Measurements from ENCODE around the gene SLC16A3. TPM values are rescaled to one million over a fixed set of nuclear protein-coding genes. Genes with fewer than 3 reads are reported as not detected.

Gene SLC16A3
- total RNA-seq, 6 experiments from 2014 or later, result 4.1 to 34.0 (median 7.3) TPM

- Histone ChIP-seq H3K4me1 (peaks cover 0 to 48% (median 22%) of the 10 kb centered on the region in 4 donors), H3K36me3 (peaks cover 5 to 50% (median 27%) of the 10 kb centered on the region in 4 donors), H3K27ac (peak overlapping the region in 2 of 3 donors; percentile 75 to 93), H3K9me3 (no peaks in the 10 kb centered on the region), H3K4me3 (no peak overlapping the region), H3K27me3 (no peaks in the 10 kb centered on the region)
- intact Hi-C loops (cut with DNase I), result no loop called here
- TF ChIP-seq, protein P1, sequence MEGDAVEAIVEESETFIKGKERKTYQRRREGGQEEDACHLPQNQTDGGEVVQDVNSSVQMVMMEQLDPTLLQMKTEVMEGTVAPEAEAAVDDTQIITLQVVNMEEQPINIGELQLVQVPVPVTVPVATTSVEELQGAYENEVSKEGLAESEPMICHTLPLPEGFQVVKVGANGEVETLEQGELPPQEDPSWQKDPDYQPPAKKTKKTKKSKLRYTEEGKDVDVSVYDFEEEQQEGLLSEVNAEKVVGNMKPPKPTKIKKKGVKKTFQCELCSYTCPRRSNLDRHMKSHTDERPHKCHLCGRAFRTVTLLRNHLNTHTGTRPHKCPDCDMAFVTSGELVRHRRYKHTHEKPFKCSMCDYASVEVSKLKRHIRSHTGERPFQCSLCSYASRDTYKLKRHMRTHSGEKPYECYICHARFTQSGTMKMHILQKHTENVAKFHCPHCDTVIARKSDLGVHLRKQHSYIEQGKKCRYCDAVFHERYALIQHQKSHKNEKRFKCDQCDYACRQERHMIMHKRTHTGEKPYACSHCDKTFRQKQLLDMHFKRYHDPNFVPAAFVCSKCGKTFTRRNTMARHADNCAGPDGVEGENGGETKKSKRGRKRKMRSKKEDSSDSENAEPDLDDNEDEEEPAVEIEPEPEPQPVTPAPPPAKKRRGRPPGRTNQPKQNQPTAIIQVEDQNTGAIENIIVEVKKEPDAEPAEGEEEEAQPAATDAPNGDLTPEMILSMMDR (IDR thresholded peaks at IDR 0.05), result no peak
- no peak for TF ChIP-seq POLR2A (IDR thresholded peaks at IDR 0.05)
- 66% methylated on average over 6 of the region's 10 CpGs for WGBS (ENCODE audit: insufficient coverage, low coverage, low lambda C conversion rate, missing lambda C conversion rate)
- DNase-seq, result no peak
- no peak for ATAC-seq
Measured at GRCh38 chr17:82266142-82266541, 37.3 kb downstream of the SLC16A3 start.

GRCh38 chr17:82267575-82268379, 38.9 kb downstream of the SLC16A3 start:
- DNase-seq (peak; percentile 95 to 98 (median 97)), ATAC-seq (peak; percentile 87 to 94 (median 92))
- intact Hi-C loops (cut with DNase I), result no loop called here
- H3K9me3 ChIP-seq, result no peaks in the 10 kb centered on the region
- peaks cover 5 to 34% (median 20%) of the 10 kb centered on the region in 4 donors for H3K36me3 ChIP-seq
- H3K4me3 ChIP-seq, result peak overlapping the region in 1 of 3 donors; percentile 26
- TF ChIP-seq, protein P1 (IDR thresholded peaks at IDR 0.05), result no peak
- no peak for TF ChIP-seq POLR2A (IDR thresholded peaks at IDR 0.05)
- WGBS (ENCODE audit: insufficient coverage, low coverage, low lambda C conversion rate, missing lambda C conversion rate), result 5% methylated on average over 11 of the region's 21 CpGs
- H3K27me3 ChIP-seq, result no peaks in the 10 kb centered on the region
- H3K27ac ChIP-seq, result peak overlapping the region; percentile 75 to 93 (median 86)
- peaks cover 0 to 55% (median 28%) of the 10 kb centered on the region in 4 donors for H3K4me1 ChIP-seq

DNA sequence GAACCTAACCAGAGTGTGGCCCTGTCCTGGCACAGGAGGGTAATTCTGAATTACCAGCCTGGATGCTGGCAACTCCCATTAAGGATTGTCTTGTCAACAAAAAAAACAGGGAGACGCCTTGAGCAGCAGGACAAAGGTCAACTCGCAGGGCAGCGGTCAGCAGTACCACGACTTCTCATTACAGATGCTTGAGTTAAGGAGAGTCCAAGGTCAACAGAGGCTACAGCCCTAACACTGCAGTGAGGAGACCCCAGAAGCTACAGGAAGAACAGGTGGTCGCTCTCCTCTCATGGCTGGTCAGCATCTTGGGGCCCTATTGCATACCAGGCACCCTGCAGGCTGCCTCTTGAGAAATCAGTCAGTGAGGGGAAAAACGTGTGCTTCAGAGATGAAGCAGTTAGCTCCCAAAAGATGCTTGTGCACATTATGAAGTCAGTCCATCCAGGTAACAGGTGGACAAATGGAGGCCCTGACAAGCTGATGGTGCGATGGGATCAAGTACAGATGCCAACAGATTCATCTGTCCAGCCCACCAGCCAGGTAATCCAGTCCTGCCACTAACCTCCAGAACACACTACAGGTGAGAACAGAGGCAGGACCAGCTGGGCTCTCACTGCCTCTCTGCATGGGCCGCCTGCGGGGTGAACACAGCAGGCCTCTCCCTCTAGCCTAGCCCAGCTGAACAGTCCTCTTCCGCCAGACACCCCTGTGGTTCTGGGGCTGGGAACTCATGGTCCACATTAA, 40.5 kb downstream of the SLC16A3 start:
- Histone ChIP-seq H3K27me3 (no peaks in the 10 kb centered on the region), H3K36me3 (peaks cover 2 to 19% (median 12%) of the 10 kb centered on the region in 4 donors), H3K27ac (peak overlapping the region in 1 of 3 donors; percentile 24), H3K4me3 (no peak overlapping the region), H3K4me1 (peaks cover 0 to 55% (median 31%) of the 10 kb centered on the region in 4 donors), H3K9me3 (no peaks in the 10 kb centered on the region)
- DNase-seq, result no peak
- TF ChIP-seq, protein P1 (IDR thresholded peaks at IDR 0.05), result no peak
- TF ChIP-seq POLR2A (IDR thresholded peaks at IDR 0.05), result no peak
- no peak for ATAC-seq
- 52% methylated on average over 6 of the region's 10 CpGs for WGBS (ENCODE audit: insufficient coverage, low coverage, low lambda C conversion rate, missing lambda C conversion rate)
- intact Hi-C loops (cut with DNase I), result no loop called here

DNA sequence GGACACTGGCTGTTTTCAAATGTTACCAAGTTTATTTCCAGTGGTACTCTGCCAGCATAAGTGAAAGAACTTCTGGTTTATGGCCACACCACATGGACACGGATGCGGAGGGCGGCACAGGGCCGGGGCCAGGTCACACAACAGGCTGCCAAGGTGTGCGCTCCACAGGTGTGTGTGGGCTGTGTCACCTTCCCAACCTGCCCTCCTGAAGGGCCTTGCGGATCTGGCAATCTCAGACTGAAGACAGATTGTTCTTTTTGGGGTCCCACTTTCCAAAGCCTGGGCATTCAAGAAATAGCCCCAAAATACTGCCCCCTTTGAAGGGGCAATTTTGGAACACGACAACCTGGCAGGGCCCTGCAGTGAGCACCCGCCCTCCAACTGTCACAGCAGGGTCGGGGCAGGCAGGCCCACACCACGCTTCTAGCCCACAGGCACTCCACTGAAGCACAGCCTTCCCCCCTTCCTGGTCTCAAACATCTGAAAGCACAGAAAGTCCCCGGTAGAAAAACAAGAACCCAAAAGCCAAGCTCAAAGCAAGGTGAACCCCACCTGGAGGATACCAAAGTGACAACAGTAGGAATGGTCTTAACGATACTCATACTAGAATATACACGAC, 41.1 kb downstream of the SLC16A3 start:
- Histone ChIP-seq H3K4me1 (peaks cover 0 to 55% (median 31%) of the 10 kb centered on the region in 4 donors), H3K36me3 (peaks cover 2 to 12% (median 8%) of the 10 kb centered on the region in 4 donors), H3K27me3 (no peaks in the 10 kb centered on the region), H3K4me3 (no peak overlapping the region), H3K9me3 (no peaks in the 10 kb centered on the region), H3K27ac (no peak overlapping the region)
- no peak for TF ChIP-seq POLR2A (IDR thresholded peaks at IDR 0.05)
- TF ChIP-seq, protein P1 (IDR thresholded peaks at IDR 0.05), result no peak
- peak in 1 of 3 donors; percentile 37 for DNase-seq
- intact Hi-C loops (cut with DNase I), result no loop called here
- WGBS (ENCODE audit: insufficient coverage, low coverage, low lambda C conversion rate, missing lambda C conversion rate), result 74% methylated on average over 9 of the region's 13 CpGs
- no peak for ATAC-seq
